KBM-7 (cell line): ENCODE results near the gene LRP1B.
"Not testable (repeated sequence)": the region's sequence is repeated elsewhere in the genome, so short reads cannot be mapped to it uniquely, and the experiment has no call there.

Experiments used
- DNase-seq: peaks from one replicate; pipeline ENCODE4 v3.0.0-alpha.2; 2015
- in situ Hi-C: fragments of 300-500 bp; cut with MboI; formaldehyde crosslinking; loops from 2 replicates; pipeline ENCODE4 v1.14.3; 2020; ENCODE audit warnings: low sequenced_read_pairs, low pct_unique_long_range_greater_than_20kb, mixed read lengths

LRP1B gene

DNA sequence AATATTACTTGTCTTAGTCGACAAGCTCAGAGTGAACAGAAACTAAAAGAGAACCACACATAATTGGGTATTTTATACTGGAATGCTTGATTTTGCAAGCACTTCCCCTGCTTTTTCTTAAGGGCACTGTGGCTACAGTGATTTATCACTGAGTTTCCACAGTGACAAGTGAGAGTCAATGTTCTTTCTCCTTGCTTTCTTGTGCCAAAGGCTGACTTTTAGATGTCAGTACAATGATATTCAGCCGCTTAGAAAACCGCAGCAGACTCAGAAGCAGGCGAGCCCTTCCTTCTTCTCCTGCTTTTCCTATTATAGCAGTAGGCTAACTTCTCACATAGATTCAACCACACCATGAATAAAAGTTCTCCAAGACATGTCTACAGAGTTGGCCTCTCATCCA is 1747.0 kb downstream of the LRP1B start:
- no peak for DNase-seq
- in situ Hi-C loops: no loop called here

DNA sequence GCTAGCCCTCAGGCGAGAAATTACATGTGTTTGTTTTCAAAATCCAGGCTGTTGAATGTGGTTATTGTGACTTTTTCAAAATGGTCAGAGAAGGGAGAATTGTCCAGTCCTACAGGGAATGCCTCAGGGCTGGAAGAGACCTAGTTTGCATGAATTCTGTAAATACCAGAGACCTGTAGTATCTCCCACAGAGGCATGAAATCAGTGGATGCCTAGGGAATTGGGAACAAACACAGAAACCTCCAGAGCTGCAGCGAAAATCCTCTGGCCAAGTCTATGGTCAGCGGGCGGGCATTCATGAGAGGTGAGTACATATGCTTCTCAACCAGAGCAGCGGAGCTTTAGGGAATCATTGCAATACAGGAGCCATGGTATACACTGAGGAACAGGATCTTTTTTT is 1754.1 kb downstream of the LRP1B start:
- no peak for DNase-seq
- in situ Hi-C loops: no loop called here

DNA sequence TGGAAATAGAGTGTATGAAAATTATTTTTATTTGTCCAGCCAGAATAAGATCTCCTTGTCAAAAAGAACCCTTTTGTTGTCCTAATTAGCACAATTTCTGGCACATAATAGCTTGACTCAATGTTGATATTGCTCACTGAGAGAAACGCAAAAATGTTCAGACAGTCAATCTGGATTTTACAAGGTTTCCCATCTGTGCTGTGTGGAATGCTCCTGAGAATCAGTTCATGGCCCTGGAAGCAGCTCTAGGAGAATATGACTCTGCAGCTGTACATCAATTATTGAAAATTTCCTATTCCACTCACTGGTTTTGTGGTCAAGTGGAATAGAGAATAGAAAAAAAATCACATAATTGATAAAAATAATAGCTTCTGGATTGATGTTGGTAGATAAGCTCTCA is 1767.7 kb downstream of the LRP1B start:
- in situ Hi-C loops: no loop called here
- DNase-seq: no peak

DNA sequence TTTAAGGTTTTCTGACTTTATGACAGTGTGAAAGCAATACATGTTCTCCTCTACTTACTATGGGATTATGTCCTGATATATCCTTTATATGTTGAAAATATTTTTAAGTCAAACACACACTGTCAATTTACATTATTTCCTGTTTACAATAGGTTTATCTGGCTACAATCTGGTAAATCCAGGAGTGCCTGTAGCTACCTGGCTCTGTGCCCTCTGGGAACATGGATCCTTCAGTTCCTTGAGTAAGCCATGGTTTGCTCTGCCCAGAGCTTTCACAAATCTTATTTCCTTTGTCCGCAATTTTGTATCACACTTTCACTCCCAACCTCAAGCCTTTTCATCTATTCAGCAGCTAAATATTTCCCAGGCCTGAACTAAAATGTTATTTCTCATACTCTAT is 1768.5 kb downstream of the LRP1B start:
- in situ Hi-C loops: no loop called here
- DNase-seq: no peak

DNA sequence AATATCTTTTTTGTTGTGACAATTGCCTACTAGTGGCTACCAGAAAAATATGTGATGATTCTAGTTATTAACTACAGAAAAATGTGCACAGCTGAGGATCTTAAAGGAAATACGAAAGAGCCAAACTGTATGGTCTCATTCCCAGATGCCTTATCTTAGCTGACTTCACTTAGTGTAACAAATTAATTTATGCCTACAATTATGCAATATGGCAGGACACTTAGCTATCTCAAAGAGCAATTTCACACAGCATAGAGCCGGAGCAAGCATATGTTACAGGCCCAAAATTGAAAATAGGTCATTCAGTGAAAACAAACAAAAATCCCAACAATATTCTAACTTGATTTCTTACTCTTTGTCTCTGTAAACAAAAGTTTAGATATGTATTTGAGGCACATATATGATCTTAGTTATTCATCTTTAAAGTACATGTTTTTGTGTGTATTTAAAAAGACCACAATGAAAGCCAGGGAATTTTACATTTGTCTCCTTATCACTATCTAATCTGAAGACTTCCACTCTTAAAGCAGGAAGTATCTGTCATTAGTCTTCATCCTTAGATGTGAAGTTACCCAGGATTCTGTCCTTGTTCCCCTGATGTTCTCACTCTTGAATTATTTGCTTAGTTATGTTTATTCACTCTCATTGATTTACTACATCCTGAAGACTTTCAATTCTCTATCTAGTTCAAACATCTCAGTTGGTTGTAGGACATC is 1771.6 kb downstream of the LRP1B start:
- in situ Hi-C loops: no loop called here
- DNase-seq: no peak

DNA sequence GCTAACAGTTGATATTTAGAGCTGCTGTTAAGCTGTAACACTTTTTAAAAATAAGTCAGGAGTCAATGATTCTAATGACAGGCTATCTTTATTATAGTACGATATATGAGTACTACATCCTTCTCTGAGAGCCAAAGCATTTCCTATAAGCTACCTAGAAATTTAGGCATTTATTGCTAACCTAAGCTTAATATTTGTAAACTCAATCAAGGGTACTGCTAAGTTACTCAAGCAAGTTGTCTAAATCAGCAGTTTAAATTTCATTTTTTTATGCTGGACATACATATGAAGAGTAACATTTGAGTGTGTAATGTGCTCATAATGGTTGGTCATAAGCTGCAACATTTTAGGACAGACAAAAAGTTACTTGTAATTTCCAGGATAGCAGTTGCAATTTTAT is 1774.1 kb downstream of the LRP1B start:
- in situ Hi-C loops: no loop called here
- DNase-seq: no peak

DNA sequence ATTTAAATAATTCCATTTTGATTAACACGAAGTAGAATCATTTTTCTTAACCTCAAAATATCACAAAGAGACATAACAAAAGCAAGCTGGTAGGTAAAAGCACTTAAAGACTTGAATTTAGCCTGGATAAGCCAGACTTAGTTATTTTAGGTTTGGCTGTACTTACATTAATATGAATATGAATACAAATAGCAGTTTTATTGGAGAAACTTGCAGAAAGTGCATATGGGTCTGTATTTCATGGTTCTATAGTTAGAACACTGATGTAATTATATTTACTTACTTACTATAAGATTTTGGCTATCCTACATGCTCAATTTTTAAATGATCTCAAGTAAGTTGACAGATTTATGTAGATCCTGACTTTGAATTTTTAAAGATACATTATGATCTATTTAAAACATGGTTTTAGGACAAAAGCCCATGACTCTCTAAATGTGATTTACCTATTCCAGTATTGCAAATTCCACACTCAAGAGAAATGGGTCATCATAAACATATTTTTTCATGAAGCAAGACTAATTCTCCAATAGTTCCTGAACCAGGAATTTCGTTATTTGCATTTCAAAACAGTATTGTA is 1775.2 kb downstream of the LRP1B start:
- DNase-seq: no peak
- in situ Hi-C loops: no loop called here

DNA sequence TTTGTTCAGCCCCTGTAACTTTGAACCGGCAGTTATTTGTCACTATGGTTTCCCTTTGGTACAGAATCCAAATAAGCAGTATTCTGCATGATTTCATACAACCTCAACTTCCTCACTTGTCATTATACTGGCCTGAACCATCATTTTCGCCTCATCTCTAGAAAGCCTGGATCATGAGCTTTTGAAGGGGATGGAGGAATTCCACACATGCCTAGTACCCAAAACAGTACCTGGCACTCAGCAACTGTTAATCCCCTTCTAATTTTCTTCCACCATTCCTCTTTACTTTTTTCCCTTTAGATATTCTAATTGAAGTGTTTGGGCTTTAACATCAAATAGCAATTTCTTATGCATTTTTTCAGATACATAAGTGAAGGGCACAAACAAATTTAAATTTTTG is 1776.3 kb downstream of the LRP1B start:
- in situ Hi-C loops: no loop called here
- DNase-seq: no peak

DNA sequence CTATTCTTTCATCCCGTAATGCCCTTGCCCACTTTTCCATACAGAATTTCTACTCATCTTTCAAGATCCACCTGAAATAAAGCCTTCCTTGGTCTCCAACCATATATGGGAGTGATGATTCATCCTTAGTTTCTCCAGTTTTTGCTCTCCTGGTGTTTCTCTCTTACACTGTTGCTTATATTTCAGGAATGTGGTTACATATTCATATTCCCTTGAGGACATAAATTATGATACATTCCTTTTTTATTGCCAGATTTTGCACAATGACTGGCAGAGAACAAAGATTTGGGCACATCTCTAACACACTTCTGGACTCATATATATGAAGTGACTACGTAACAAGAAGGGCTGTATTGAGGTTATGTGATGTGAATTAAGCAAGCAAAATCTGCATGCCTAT is 1777.3 kb downstream of the LRP1B start:
- in situ Hi-C loops: no loop called here
- no peak for DNase-seq

DNA sequence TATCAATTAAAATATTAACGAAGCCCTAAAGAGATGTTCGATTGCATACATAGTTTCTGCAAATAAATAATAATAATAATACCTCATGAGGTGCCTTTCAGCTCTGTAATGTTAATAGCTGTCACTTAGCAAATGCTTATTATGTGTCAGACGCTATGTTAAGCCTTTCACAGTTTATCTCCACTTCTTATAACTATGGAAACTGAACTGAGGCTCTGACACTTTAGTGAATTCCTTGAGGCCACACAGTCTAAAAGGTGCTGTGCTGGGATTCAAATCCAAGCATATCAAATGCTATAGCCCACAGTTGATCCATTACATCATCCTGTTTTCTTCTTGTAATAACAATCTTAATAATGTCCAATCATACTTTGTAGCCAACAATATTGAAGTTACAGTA is 1779.1 kb downstream of the LRP1B start:
- no peak for DNase-seq
- in situ Hi-C loops: no loop called here

DNA sequence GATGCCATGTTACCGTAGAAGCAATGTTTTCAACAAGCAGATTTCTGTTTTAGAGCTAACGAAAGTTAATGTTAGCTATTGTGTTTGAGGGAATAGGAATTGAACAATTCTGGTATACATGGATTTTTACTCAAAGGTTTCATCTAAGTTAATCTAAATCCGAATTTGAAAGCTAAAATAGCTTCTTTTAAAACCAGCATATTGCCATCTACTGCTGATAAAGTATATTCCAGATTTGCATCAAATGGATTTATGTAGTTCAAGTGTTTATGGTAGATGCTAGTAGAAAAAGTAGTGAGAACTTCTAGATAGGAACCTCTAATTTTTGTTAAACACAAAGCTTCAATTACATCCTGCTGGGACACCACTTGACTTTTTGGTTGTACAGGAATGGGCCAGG is 1781.1 kb downstream of the LRP1B start:
- no peak for DNase-seq
- in situ Hi-C loops: no loop called here

DNA sequence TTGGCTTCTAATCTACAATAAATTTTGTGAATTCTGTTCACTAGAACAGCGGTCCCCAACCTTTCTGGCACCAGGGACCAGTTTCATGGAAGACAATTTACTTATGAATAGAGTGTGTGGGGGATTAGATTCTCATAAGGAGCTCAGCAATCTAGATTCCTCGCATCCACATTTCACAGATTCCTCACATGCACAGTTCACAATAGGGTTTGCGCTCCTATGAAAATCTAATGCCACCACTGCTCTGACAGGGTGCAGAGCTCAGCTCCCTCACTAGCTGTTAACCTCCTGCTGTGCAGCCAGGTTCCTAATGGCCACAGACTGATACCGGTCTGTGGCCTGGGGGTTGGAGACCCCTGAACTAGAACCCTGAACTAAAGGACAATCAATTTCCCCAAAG is 1782.0 kb downstream of the LRP1B start:
- no peak for DNase-seq
- in situ Hi-C loops: no loop called here

DNA sequence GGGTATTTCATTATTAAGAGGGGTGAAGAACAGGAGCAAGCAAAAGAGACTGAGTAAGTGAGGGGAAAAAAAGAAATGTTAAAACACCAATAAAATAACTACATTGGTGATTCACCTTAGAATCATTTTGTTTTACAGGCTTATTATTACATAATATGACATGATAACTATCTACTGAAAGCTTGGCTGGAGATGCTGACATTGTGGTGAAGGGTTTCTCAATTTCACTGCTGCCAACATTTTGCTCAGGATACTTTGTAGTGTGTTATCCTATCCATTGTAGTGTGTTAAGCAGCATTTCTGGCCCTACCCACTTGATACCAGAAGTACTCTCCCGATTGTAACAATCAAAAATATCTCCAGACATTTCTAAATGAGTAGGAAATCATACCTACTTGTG is 1786.0 kb downstream of the LRP1B start:
- DNase-seq: no peak
- in situ Hi-C loops: no loop called here

DNA sequence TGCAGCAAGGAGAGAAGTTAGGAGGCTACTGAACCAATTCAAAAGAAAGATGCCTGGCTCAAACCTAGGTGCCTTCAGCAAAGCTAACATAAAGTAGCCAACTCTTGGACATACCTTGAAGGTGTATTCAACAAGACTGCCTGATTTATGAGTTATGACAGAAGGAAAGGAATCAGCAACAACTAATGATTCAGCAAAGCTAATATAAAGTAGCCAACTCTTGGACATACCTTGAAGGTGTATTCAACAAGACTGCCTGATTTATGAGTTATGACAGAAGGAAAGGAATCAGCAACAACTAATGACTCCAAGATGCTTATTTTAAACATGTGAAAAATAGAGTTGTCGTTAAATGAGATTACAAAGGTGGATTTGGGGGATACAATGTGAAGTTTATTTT is 1786.5 kb downstream of the LRP1B start:
- DNase-seq, in situ Hi-C loops: not testable (repeated sequence)

DNA sequence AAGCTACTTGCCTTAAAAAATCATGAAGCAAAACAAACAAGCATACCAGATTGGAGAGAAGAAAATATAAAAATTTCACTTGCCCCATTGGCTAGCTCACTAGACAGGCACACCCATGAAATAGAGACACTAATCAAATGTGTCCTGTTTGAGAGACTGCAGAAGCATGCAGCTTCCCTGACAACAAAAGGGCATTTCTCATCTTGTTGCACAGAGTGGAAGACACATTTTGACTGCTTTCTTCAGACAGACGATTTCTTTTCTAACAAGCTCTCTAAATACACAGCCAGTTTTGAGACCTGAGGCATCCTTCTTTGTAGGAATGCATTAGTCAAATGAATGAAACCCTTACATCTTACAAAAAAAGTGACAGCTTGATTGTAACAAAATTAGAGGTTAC is 1792.0 kb downstream of the LRP1B start:
- in situ Hi-C loops: no loop called here
- DNase-seq: no peak

DNA sequence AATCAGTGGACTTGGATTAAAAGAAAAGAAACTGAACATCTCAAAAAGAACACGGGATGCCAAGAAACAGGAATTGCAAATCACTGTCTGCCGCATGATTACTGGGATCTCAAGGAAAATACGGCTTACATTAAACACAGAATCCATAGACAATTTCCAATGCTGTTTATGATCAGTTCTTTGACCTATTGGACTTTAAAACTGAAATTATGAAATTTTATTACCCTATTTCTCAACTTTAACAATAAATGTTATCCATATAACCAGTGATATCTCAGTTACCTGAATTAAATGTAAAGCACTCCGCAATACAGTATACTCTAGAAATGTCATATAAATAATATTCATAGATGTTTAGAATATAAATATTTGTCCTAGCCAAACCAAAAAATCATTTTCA is 1793.8 kb downstream of the LRP1B start:
- DNase-seq: no peak
- in situ Hi-C loops: no loop called here

DNA sequence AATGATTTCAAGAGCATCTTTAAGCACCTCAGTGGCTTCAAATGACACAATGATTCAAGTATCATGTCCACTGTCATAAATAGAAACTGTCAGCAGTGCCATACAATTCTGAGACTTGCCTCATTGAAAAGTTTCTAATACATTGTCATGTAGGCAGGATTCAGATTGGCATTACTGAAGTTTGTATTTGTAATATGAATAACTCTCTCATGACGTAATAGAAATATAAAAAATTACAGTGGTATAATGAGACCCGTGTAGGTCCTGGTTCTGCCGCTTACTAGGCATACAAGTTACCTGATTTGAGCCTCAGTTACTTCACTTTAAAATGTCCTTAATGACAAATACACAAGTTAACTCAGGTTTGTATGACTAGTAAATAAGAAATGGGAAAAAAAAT is 1814.5 kb downstream of the LRP1B start:
- DNase-seq: no peak
- in situ Hi-C loops: no loop called here

DNA sequence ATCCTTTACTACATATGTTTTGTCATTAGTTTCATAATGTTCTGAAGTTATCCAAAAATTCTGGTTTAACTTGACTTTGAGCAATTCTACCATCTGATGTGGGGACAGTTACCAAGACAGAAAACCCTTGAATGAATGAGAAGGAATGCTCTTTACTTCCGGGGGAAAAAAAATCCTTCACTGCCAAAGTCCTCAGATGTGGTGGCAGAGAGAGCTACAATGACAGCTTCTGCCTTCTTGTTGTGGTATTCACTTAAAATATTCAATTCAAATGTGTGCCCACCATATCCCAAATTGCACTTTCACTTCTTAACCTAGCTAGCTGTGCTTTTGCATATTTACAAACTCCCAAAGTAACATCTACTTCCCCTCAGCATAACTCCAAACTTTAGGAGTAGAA is 1818.9 kb downstream of the LRP1B start:
- DNase-seq: no peak
- in situ Hi-C loops: no loop called here

DNA sequence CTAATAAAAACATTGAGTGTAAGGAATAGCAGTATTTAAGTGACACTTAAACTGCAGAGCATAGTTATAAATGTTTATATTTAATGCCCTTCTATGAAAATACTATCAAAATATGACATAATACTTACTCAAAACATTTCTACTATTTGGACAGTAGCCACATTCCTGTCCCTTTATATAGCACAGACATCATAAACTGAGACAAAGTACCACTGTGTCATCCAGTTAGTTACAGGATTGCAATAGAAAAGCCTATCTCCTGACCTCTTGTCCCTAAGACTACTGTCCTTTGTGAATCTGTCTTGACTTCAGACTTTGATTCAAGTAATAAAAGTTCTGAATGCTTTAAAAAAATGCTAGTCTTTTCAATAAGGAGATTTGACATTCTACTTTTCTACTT is 1822.1 kb downstream of the LRP1B start:
- DNase-seq: no peak
- in situ Hi-C loops: no loop called here

DNA sequence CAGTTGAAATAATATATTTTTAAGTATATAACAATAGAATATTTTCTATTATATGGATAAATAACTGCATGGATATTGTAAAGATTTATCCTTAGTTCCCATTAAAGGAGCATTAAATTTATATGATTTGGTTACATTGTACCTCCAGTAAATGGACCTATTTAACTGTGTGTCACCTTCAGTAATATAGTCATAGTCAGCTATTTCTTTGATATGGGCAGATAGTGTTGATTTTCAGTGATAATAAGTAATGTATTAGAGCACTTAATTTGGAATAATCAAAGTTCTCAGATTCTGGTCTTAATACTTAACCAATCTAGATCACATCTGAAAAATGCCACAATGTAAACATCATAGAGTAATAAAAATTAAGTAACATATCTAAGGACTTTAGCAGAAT is 1823.3 kb downstream of the LRP1B start:
- in situ Hi-C loops: no loop called here

DNA sequence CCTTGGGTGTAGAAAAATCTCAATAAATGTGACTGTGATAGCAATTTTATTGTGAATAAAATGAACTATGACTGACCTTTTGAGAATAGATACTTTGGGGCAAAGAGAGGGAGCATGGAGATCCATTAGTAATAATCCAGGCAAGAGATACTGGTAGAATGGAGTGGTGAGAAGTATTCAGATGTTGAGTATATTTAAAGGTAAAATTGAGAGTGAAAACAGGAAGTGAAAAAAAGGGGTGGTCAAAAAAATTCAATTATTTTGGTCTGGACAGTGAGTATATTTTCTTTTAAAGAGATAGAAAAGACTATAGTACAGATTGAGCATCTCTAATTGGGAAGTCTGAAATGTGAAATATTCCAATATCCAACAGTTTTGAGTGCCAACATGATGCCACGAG is 1835.0 kb downstream of the LRP1B start:
- in situ Hi-C loops: no loop called here
- DNase-seq: no peak

More for the DNA sequence above, 1823.3 kb downstream of the LRP1B start:
- no peak for DNase-seq
